ENCODE results near the gene HMCN2.

DNA sequence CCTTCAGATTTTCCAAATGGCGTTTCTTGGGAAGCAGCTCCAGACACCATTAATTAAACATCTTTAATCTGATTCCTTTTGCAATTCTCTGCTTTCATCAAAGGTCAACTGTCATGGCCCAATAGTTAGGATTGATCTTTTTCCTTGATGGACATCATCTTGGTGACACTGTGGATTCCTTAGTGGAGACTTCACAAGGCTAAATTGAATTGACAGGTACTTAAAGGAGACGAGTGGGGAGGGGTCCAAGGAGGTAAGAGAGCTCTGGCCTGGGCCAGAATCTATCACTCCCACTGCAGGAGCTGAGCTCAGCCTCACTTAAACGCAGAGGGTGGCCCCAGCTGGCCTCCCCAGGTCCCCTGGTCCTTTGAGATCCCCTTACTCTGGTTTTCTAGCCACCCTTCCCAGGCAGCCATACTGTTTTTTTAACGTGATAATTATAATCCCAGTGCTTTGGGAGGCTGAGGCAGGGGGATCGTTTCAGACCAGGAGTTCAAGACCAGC, 9.9 kb upstream of the HMCN2 start:
- no peak for TF ChIP-seq JUN (CRISPR knock-in tag; IDR thresholded peaks at IDR 0.05)
- no peak for TF ChIP-seq NFE2L1 (CRISPR knock-in tag; IDR thresholded peaks at IDR 0.05)
- TF ChIP-seq ELF4 (CRISPR knock-in tag; IDR thresholded peaks at IDR 0.05; ENCODE audit: low read depth), result no peak
- no peak for TF ChIP-seq ETV6 (CRISPR knock-in tag; IDR thresholded peaks at IDR 0.05)
- TF ChIP-seq ZNF138 (CRISPR knock-in tag; conservative IDR thresholded peaks at IDR 0.05), result no peak
- TF ChIP-seq, protein P1, sequence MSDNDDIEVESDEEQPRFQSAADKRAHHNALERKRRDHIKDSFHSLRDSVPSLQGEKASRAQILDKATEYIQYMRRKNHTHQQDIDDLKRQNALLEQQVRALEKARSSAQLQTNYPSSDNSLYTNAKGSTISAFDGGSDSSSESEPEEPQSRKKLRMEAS (CRISPR knock-in tag; IDR thresholded peaks at IDR 0.05), result no peak
- TF ChIP-seq, protein P2, sequence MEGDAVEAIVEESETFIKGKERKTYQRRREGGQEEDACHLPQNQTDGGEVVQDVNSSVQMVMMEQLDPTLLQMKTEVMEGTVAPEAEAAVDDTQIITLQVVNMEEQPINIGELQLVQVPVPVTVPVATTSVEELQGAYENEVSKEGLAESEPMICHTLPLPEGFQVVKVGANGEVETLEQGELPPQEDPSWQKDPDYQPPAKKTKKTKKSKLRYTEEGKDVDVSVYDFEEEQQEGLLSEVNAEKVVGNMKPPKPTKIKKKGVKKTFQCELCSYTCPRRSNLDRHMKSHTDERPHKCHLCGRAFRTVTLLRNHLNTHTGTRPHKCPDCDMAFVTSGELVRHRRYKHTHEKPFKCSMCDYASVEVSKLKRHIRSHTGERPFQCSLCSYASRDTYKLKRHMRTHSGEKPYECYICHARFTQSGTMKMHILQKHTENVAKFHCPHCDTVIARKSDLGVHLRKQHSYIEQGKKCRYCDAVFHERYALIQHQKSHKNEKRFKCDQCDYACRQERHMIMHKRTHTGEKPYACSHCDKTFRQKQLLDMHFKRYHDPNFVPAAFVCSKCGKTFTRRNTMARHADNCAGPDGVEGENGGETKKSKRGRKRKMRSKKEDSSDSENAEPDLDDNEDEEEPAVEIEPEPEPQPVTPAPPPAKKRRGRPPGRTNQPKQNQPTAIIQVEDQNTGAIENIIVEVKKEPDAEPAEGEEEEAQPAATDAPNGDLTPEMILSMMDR (IDR thresholded peaks at IDR 0.05), result no peak
- TF ChIP-seq CREB1 (CRISPR knock-in tag; IDR thresholded peaks at IDR 0.05), result no peak
- TF ChIP-seq, protein P3, sequence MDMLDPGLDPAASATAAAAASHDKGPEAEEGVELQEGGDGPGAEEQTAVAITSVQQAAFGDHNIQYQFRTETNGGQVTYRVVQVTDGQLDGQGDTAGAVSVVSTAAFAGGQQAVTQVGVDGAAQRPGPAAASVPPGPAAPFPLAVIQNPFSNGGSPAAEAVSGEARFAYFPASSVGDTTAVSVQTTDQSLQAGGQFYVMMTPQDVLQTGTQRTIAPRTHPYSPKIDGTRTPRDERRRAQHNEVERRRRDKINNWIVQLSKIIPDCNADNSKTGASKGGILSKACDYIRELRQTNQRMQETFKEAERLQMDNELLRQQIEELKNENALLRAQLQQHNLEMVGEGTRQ (CRISPR knock-in tag; IDR thresholded peaks at IDR 0.05), result no peak
- no peak for TF ChIP-seq EMX1 (CRISPR knock-in tag; IDR thresholded peaks at IDR 0.05)
- no peak for TF ChIP-seq ZNF263 (CRISPR knock-in tag; IDR thresholded peaks at IDR 0.05; ENCODE audit: low read depth)
- TF ChIP-seq, protein P4, sequence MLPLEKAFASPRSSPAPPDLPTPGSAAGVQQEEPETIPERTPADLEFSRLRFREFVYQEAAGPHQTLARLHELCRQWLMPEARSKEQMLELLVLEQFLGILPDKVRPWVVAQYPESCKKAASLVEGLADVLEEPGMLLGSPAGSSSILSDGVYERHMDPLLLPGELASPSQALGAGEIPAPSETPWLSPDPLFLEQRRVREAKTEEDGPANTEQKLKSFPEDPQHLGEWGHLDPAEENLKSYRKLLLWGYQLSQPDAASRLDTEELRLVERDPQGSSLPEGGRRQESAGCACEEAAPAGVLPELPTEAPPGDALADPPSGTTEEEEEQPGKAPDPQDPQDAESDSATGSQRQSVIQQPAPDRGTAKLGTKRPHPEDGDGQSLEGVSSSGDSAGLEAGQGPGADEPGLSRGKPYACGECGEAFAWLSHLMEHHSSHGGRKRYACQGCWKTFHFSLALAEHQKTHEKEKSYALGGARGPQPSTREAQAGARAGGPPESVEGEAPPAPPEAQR (CRISPR knock-in tag; IDR thresholded peaks at IDR 0.05), result no peak
- TF ChIP-seq ESRRA (CRISPR knock-in tag; IDR thresholded peaks at IDR 0.05; ENCODE audit: borderline replicate concordance), result no peak

All from WTC11 (cell line).